GM06990 (cell line): Measurements from ENCODE around the gene GPHN.

Experiments used
- DNase-seq: peaks from one replicate; pipeline ENCODE4 v3.0.0-alpha.2; 2011; ENCODE audit not compliant: insufficient read length; ENCODE audit errors: extremely low read depth
- H3K27me3 ChIP-seq: replicated peaks from 2 replicates; pipeline ENCODE4 v1.6.0; 2011; ENCODE audit warnings: low read length; ENCODE audit not compliant: control insufficient read depth, insufficient read depth
- H3K36me3 ChIP-seq: 2 replicates; pipeline ENCODE4 v1.5.1; 2011; ENCODE audit warnings: low read length; ENCODE audit not compliant: control insufficient read depth, insufficient read depth
- H3K4me3 ChIP-seq: replicated peaks from 2 replicates; pipeline ENCODE4 v1.5.1; 2011; ENCODE audit warnings: low read depth, mild to moderate bottlenecking, control low read depth, low read length
- TF ChIP-seq, protein P1 (sequence below): IDR thresholded peaks from 2 replicates; pipeline ENCODE4 v1.5.1; 2011; ENCODE audit warnings: low read length, control low read depth, mild to moderate bottlenecking, inconsistent platforms; ENCODE audit not compliant: insufficient read depth, poor library complexity, severe bottlenecking

Gene GPHN

DNA sequence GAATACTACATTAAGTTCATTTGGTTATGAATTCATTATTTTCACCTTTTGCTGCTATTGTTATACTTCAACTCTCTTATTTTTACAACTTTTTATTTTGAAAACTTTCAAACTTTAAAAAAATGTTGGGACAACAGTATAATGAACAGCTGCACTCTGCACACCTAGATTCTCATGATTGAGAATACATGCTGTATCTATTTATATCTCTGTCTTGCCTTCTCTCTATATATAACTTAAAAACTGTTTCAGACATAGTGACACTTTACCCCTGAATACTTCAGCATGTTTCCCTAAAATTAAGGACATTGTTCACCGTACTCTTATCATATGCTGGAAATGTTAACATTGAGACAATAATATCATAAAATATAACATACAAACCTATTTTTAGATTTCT is 237.1 kb downstream of the GPHN start:
- H3K36me3 ChIP-seq = no peaks in the 10 kb centered on the region
- TF ChIP-seq, protein P1, sequence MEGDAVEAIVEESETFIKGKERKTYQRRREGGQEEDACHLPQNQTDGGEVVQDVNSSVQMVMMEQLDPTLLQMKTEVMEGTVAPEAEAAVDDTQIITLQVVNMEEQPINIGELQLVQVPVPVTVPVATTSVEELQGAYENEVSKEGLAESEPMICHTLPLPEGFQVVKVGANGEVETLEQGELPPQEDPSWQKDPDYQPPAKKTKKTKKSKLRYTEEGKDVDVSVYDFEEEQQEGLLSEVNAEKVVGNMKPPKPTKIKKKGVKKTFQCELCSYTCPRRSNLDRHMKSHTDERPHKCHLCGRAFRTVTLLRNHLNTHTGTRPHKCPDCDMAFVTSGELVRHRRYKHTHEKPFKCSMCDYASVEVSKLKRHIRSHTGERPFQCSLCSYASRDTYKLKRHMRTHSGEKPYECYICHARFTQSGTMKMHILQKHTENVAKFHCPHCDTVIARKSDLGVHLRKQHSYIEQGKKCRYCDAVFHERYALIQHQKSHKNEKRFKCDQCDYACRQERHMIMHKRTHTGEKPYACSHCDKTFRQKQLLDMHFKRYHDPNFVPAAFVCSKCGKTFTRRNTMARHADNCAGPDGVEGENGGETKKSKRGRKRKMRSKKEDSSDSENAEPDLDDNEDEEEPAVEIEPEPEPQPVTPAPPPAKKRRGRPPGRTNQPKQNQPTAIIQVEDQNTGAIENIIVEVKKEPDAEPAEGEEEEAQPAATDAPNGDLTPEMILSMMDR = no peak
- no peak overlapping the region for H3K4me3 ChIP-seq
- DNase-seq = no peak
- H3K27me3 ChIP-seq = no peaks in the 10 kb centered on the region

DNA sequence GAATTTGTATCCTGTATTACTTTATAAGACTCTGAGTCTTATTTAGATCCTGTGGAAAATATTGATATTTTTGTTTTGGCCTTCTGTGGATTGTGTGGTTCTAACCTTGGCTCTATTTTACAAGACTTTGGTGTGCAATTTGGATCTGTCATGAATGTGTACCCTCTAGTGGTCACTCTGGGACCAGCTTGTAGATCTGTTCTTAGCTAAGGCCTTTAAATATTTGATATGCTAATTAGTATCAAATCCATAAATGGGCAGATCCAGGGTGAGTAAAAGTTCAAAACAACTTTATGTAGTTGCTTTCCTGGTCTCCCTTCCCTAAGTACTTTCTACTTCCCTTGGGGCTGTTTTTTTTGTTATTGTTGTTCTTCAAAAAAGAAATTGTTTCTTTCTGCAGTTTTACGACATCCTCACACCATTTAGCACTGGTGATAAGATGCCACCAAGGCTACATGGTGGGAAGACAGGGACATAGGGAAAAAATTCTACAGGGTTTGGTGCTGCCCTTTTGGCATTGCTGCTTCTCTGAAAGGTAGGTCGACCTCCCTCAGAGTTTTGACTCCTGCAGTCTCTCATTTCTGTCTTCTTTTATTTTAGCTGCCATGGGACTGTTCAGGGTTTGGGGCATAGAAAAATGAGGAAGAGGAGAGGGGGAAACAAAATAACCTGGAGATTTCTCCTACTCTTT is 238.5 kb downstream of the GPHN start:
- TF ChIP-seq, protein P1 = peak; percentile 64
- no peak overlapping the region for H3K4me3 ChIP-seq
- no peaks in the 10 kb centered on the region for H3K27me3 ChIP-seq
- no peaks in the 10 kb centered on the region for H3K36me3 ChIP-seq
- no peak for DNase-seq

DNA sequence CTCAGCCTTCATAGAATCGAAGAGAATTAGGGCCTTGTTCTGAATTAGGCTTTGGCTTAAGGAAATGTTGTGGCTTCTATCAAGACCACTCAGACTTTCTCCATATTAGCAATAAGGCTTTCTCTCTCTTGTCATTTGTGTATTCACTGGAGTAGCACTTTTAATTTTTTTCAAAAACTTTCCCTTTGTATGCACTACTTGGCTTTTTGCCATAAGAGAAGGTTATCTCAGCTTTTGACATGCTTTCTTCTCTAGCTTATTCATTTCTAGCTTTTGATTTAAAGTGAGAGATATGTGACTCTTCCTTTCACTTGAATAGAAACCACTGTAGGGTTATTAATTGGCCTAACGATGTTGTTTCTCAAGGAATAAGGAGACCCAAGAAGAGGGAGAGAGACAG is 244.2 kb downstream of the GPHN start:
- peak; percentile 67 for DNase-seq
- TF ChIP-seq, protein P1 = no peak
- H3K4me3 ChIP-seq = no peak overlapping the region

DNA sequence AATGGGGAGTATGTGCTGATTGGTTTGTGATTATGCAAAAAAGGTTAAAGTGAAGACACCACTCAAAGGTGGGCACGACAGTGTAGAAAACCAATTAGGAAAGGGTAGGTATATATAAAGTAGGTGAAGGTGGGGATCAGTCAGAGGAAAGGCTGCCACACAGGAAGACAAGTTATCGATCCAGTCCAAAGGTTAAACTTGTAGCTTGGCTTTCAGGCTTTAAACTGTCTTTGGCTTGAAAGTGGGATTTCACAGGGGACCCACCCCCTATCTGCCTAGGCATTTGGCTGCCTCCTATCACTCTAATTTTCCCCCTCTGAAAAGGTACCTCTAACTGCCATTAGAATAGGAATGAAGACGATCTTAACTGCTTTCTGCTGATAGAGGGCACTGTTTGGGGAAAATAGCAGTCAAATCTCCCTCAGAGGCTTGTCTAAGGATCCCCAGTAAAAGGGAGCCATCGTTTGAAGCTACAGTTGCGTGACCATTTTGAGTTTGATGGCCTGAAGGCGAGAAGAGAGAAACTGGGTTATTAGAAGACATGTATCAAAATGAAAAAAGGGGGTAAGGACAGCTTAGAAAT is 250.2 kb downstream of the GPHN start:
- no peaks in the 10 kb centered on the region for H3K27me3 ChIP-seq
- TF ChIP-seq, protein P1 = no peak
- H3K36me3 ChIP-seq = no peaks in the 10 kb centered on the region
- no peak for DNase-seq
- no peak overlapping the region for H3K4me3 ChIP-seq

More for the DNA sequence above, 244.2 kb downstream of the GPHN start:
- Histone ChIP-seq H3K27me3 (no peaks in the 10 kb centered on the region), H3K36me3 (no peaks in the 10 kb centered on the region)

DNA sequence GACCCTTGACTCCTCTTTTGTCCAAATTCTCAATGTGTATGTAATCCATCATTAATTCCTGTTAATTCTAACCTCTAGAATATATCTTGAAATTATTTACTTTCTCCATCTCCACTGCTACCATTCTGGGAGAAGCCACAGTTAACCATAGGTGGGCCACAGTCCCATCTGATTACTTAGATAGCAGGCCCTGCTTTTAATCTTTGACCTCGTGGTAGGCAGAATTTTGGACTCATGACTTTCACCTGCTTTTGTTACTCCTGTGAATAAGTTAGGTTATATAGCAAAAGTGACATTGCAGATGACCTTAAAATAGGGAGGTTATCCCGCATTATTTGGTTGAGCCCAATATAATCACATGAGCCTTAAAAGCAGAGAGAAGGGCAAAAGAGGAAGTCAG is 264.2 kb downstream of the GPHN start:
- TF ChIP-seq, protein P1 = no peak

More for the DNA sequence above, 264.2 kb downstream of the GPHN start:
- no peak for DNase-seq
- Histone ChIP-seq H3K4me3 (no peak overlapping the region), H3K27me3 (no peaks in the 10 kb centered on the region), H3K36me3 (no peaks in the 10 kb centered on the region)
